Endothelial cell of umbilical vein (primary cell): ENCODE results near the gene KIF6. TPM values are rescaled to one million over a fixed set of nuclear protein-coding genes. Genes with fewer than 3 reads are reported as not detected.

Experiments
- BruUV-seq: library from RNA; stranded (reverse); fragments of 400-500 nt; replicated peaks from 2 replicates; lab custom pipeline; 2021; lab: Mats Ljungman, UMichigan
- CTCF ChIA-PET: fragments of 300-600, 350-600 bp; sonication (Branson Sonifier 250); formaldehyde crosslinking; loops from one replicate; lab custom pipeline; 2021; ENCODE audit warnings: antibody characterized with exemption, inconsistent platforms; lab: Charles Lee
- POLR2A ChIA-PET: fragments of 300-600, 350-600 bp; sonication (Branson Sonifier 250); formaldehyde crosslinking; loops from one replicate; lab custom pipeline; 2021; ENCODE audit warnings: antibody characterized with exemption, inconsistent platforms; lab: Charles Lee
- DNase-seq: peaks from one replicate; pipeline ENCODE4 v3.0.0-alpha.2; 2011; ENCODE audit warnings: low read depth, low spot score
- FAIRE-seq: peaks from 2 replicates; lab custom pipeline; 2011; peaks lifted over from hg19 to GRCh38; lab: Jason Lieb, UNC
- H2AFZ ChIP-seq: 2 replicates; pipeline ENCODE4 v1.6.0; 2012; ENCODE audit warnings: low read depth, low read length, control low read depth, inconsistent platforms
- H3K27ac ChIP-seq: 2 replicates; pipeline ENCODE4 v1.5.1; 2011; ENCODE audit warnings: low read depth, mild to moderate bottlenecking, control low read depth, low read length, moderate library complexity; ENCODE audit not compliant: insufficient read depth
- H3K27me3 ChIP-seq, 2 experiments: 2 replicates each; pipeline versions ENCODE4 v1.6.0 to v1.6.1; 2011; ENCODE audit warnings: low read length in 2 of 2, mixed read lengths in 1 of 2; ENCODE audit not compliant: control insufficient read depth in 2 of 2, insufficient read depth in 2 of 2
- H3K36me3 ChIP-seq, 2 experiments: 2 replicates in 1 of 2; 3 replicates in 1 of 2; pipeline ENCODE4 v1.5.1; 2011; ENCODE audit warnings: low read length in 2 of 2, mild to moderate bottlenecking in 1 of 2, moderate library complexity in 1 of 2; ENCODE audit not compliant: control insufficient read depth in 2 of 2, insufficient read depth in 2 of 2; ENCODE audit errors: extremely low read depth in 1 of 2
- H3K4me1 ChIP-seq: 3 replicates; pipeline ENCODE4 v1.5.1; 2011; ENCODE audit warnings: mild to moderate bottlenecking, low read length; ENCODE audit not compliant: control insufficient read depth, insufficient read depth; ENCODE audit errors: extremely low read depth
- H3K4me2 ChIP-seq: 2 replicates; pipeline ENCODE4 v1.6.1; 2011; ENCODE audit warnings: low read length, control low read depth, mixed read lengths; ENCODE audit not compliant: insufficient read depth
- H3K4me3 ChIP-seq, 3 experiments: fragments of 200-600 bp in 1 of 3; sonication (generic), shearing (Covaris generic) in 1 of 3; replicated peaks in 1 of 3; 2 replicates each; pipeline ENCODE4 v1.5.1; 2011 to 2016; ENCODE audit warnings: control low read depth in 3 of 3, low read length in 3 of 3, mild to moderate bottlenecking in 2 of 3, inconsistent platforms in 1 of 3, low read depth in 1 of 3, moderate library complexity in 1 of 3; ENCODE audit not compliant: insufficient read depth in 1 of 3
- H3K79me2 ChIP-seq: 2 replicates; pipeline ENCODE4 v1.6.0; 2012; ENCODE audit warnings: low read length, inconsistent platforms; ENCODE audit not compliant: control insufficient read depth, insufficient read depth
- H3K9ac ChIP-seq: replicated peaks from 2 replicates; pipeline ENCODE3; 2011; ENCODE audit warnings: low read length, control low read depth; ENCODE audit not compliant: insufficient read depth; ENCODE audit errors: extremely low read depth
- H3K9me1 ChIP-seq: replicated peaks from 3 replicates; pipeline ENCODE4 v1.6.0; 2011; ENCODE audit warnings: mild to moderate bottlenecking, low read length; ENCODE audit not compliant: control insufficient read depth, insufficient read depth; ENCODE audit errors: extremely low read depth
- H3K9me3 ChIP-seq: replicated peaks from 2 replicates; pipeline ENCODE4 v1.5.1; 2012; ENCODE audit warnings: low read length, inconsistent platforms; ENCODE audit not compliant: control insufficient read depth, insufficient read depth
- H4K20me1 ChIP-seq: replicated peaks from 2 replicates; pipeline ENCODE3; 2011; ENCODE audit warnings: mild to moderate bottlenecking, low read length; ENCODE audit not compliant: control insufficient read depth, insufficient read depth; ENCODE audit errors: extremely low read depth
- CTCF ChIP-seq, 2 donors: IDR thresholded peaks; 1 replicate in 1 of 2; 2 replicates in 1 of 2; pipeline ENCODE4 v1.5.1; 2011; ENCODE audit warnings: low read length in 2 of 2, mild to moderate bottlenecking in 2 of 2, moderate library complexity in 2 of 2, control low read depth in 1 of 2, inconsistent platforms in 1 of 2, low read depth in 1 of 2; ENCODE audit not compliant: insufficient read depth in 1 of 2; ENCODE audit errors: extremely low read depth in 1 of 2
- EZH2 ChIP-seq: IDR thresholded peaks from 2 replicates; pipeline ENCODE4 v1.6.1; 2012; ENCODE audit warnings: borderline replicate concordance, low read depth, mild to moderate bottlenecking, moderate library complexity, low read length, inconsistent platforms; ENCODE audit not compliant: severe bottlenecking
- FOS ChIP-seq: IDR thresholded peaks from 2 replicates; pipeline ENCODE4 v1.6.1; 2011; ENCODE audit warnings: mild to moderate bottlenecking, low read length, moderate library complexity, borderline replicate concordance; ENCODE audit not compliant: insufficient read depth
- GATA2 ChIP-seq: IDR thresholded peaks from 2 replicates; pipeline ENCODE4 v1.7.0; 2011; ENCODE audit warnings: low read depth, mild to moderate bottlenecking, moderate library complexity, mixed read lengths, low read length; ENCODE audit not compliant: insufficient read length, insufficient read depth
- JUN ChIP-seq: IDR thresholded peaks from 2 replicates; pipeline ENCODE4 v1.6.1; 2011; ENCODE audit warnings: borderline replicate concordance, low read depth; ENCODE audit not compliant: insufficient read length, insufficient read depth
- MYC ChIP-seq: IDR thresholded peaks from one replicate; pipeline ENCODE4 v1.6.1; 2011; ENCODE audit warnings: mild to moderate bottlenecking, low read depth, low read length
- POLR2A ChIP-seq: IDR thresholded peaks from 2 replicates; pipeline ENCODE4 v1.6.1; 2012; ENCODE audit warnings: low read depth, mild to moderate bottlenecking, control low read depth, low read length
- POLR2AphosphoS5 ChIP-seq: IDR thresholded peaks from 2 replicates; pipeline ENCODE4 v1.6.1; 2012; ENCODE audit warnings: low read depth, mild to moderate bottlenecking, control low read depth, low read length, moderate library complexity; ENCODE audit not compliant: insufficient read depth
- dilution Hi-C: fragments of 300-500 bp; cut with MboI; formaldehyde crosslinking; loops from one replicate; pipeline ENCODE4 v1.15.0; 2019; ENCODE audit warnings: low sequenced_read_pairs; ENCODE audit not compliant: extremely low pct_ligation_motif_present
- intact Hi-C: fragments of 100-400 bp; cut with micrococcal nuclease; formaldehyde crosslinking; loops from one replicate; pipeline ENCODE4 v1.10.0; 2022
- polyA plus RNA-seq, 4 experiments: library from polyadenylated mRNA; depleted of rRNA in 3 of 4; stranded (reverse) in 3 of 4; unstranded in 1 of 4; fragments of >200 nt; gene quantifications; 2 replicates each; pipeline versions ENCODE4 v1.2.1 to v1.2.3, GENCODE V29; 2011 to 2012; ENCODE audit warnings: missing spikeins in 1 of 4
- total RNA-seq: library from RNA; stranded (reverse); gene quantifications from 2 replicates; pipeline ENCODE4 v1.2.3, GENCODE V29; 2021
- TF ChIP-seq, protein P1 (sequence below): IDR thresholded peaks from 2 replicates; pipeline ENCODE4 v1.6.1; 2011; ENCODE audit not compliant: insufficient read depth, insufficient read length

The KIF6 gene
- total and polyA plus RNA-seq, 2 donors (not counting 3 experiments of a cell fraction or from before 2014, with no cell fraction given): not detected

- CTCF ChIA-PET: interaction anchor here (1.4 kb wide), 1 partner anchor 17 kb away, joined by 4 read pairs; no protein-coding TSS in a partner anchor
- FAIRE-seq (no peak), DNase-seq (no peak)
- Histone ChIP-seq H3K9ac (no peak overlapping the region), H2AFZ (no peak overlapping the region), H3K36me3 (no peaks in the 10 kb centered on the region), H4K20me1 (no peaks in the 10 kb centered on the region), H3K27ac (no peak overlapping the region), H3K4me1 (no peaks in the 10 kb centered on the region), H3K4me3 (no peak overlapping the region), H3K79me2 (no peaks in the 10 kb centered on the region), H3K9me3 (no peaks in the 10 kb centered on the region), H3K4me2 (no peak overlapping the region), H3K27me3 (peaks cover under 1 to 2% of the 10 kb centered on the region in 2 experiments), H3K9me1 (no peaks in the 10 kb centered on the region)
- POLR2A ChIA-PET: no interaction called here
- TF ChIP-seq, protein P1, sequence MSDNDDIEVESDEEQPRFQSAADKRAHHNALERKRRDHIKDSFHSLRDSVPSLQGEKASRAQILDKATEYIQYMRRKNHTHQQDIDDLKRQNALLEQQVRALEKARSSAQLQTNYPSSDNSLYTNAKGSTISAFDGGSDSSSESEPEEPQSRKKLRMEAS: no peak
- no peak for TF ChIP-seq JUN
- TF ChIP-seq GATA2: no peak
- TF ChIP-seq FOS: no peak
- TF ChIP-seq CTCF (IDR thresholded peaks at IDR 0.05; ENCODE audit: extremely low read depth in 1 of 2, insufficient read depth in 1 of 2, low read depth in 1 of 2, low read length in 2 of 2): no peak
- no peak for TF ChIP-seq POLR2AphosphoS5
- no peak for TF ChIP-seq EZH2
- no peak for TF ChIP-seq MYC
- no peak for TF ChIP-seq POLR2A
- dilution Hi-C loops: no loop called here
- BruUV-seq: no TSS peak
- intact Hi-C loops: no loop called here
These were observed 405.4 kb downstream of the KIF6 start for GRCh38 chr6:39319621-39320362.
